ENCODE results near the gene RANBP9.

DNA sequence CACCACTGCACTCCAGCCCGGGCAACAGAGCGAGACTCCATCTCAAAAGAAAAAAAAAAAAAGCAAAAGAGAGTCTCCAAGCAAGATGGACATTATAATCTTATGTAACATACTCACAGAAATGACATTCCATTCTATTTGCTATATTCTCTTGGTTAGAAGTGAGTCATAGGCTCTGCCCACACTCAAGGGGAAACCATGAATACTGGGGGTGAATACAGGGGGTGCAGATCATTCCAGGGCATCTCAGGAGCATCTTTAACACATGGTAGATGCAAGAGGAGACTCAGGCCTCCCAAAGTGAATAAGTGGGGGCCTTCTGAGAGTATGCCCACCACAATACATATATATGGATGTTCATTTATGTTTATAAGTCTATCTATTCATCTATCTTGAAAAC, 18.3 kb upstream of the RANBP9 start:
- TF ChIP-seq, protein P1, sequence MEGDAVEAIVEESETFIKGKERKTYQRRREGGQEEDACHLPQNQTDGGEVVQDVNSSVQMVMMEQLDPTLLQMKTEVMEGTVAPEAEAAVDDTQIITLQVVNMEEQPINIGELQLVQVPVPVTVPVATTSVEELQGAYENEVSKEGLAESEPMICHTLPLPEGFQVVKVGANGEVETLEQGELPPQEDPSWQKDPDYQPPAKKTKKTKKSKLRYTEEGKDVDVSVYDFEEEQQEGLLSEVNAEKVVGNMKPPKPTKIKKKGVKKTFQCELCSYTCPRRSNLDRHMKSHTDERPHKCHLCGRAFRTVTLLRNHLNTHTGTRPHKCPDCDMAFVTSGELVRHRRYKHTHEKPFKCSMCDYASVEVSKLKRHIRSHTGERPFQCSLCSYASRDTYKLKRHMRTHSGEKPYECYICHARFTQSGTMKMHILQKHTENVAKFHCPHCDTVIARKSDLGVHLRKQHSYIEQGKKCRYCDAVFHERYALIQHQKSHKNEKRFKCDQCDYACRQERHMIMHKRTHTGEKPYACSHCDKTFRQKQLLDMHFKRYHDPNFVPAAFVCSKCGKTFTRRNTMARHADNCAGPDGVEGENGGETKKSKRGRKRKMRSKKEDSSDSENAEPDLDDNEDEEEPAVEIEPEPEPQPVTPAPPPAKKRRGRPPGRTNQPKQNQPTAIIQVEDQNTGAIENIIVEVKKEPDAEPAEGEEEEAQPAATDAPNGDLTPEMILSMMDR (IDR thresholded peaks at IDR 0.05; ENCODE audit: low read depth, low read length): no peak
- no peak for TF ChIP-seq POLR2A (IDR thresholded peaks at IDR 0.05; ENCODE audit: extremely low read depth, insufficient read length)
- TF ChIP-seq, protein P2, sequence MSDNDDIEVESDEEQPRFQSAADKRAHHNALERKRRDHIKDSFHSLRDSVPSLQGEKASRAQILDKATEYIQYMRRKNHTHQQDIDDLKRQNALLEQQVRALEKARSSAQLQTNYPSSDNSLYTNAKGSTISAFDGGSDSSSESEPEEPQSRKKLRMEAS (IDR thresholded peaks at IDR 0.05; ENCODE audit: low read depth, low read length): no peak
